ENCODE data around the gene RNF112. TPM values are rescaled to one million over a fixed set of nuclear protein-coding genes. Genes with fewer than 3 reads are reported as not detected.

Gene RNF112
- total RNA-seq, 1 experiment from 2014 or later: 4.9 TPM

DNA sequence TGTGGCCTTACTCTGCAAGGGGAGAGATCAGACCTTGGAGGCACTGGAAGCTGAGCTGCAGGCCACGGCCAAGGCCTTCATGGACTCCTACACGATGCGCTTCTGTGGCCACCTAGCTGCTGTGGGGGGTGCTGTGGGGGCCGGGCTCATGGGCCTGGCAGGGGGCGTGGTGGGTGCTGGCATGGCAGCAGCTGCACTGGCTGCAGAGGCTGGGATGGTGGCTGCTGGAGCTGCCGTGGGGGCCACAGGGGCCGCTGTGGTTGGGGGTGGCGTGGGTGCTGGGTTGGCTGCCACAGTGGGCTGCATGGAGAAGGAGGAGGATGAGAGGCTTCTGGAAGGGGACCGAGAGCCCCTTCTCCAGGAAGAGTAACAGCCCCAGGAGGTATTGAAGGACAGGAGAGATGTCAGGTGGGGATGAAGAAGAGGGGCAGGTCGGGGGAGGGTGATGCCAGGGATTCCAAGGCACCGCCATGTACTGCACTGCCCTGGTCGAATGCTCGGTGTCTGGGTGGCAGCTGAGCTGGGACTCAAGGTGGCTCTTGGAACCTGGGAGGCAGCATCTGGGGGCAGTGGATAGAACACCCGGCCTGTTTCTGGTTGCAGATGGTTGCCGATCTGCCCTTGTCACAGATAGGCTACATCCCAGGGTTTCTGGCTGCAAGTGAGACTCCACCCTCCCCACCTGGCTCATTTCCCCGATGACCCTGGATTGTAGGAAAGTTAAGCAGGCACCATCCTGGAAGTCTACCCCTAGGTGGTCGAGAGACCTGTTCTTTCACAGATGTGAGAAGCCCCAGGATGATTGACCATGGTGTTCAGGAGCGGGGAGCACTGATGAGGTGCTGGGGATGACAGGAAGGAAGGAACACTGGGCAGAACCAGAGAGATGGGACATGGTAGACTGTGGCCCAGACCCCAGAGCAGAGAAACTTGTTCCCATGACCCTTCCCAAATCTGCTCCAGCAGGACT lies 5.1 kb downstream of the RNF112 start:
- CTCF ChIA-PET: no interaction called here
- ATAC-seq: no peak
- H3K36me3 Mint-ChIP-seq: no peaks in the 10 kb centered on the region

More for the DNA sequence above, 5.1 kb downstream of the RNF112 start:
- TF ChIP-seq SMAD4 (CRISPR knock-in tag; IDR thresholded peaks at IDR 0.05) (no peak), NFATC4 (CRISPR knock-in tag; IDR thresholded peaks at IDR 0.05) (no peak), KAT7 (CRISPR knock-in tag; IDR thresholded peaks at IDR 0.05; ENCODE audit: borderline replicate concordance) (no peak), ZNF232 (CRISPR knock-in tag; IDR thresholded peaks at IDR 0.05) (no peak), SP1 (CRISPR knock-in tag; conservative IDR thresholded peaks at IDR 0.05) (no peak), ESRRA (CRISPR knock-in tag; IDR thresholded peaks at IDR 0.05; ENCODE audit: borderline replicate concordance) (no peak), MXD4 (CRISPR knock-in tag; IDR thresholded peaks at IDR 0.05; ENCODE audit: borderline replicate concordance) (no peak)
- TF ChIP-seq, protein P1, sequence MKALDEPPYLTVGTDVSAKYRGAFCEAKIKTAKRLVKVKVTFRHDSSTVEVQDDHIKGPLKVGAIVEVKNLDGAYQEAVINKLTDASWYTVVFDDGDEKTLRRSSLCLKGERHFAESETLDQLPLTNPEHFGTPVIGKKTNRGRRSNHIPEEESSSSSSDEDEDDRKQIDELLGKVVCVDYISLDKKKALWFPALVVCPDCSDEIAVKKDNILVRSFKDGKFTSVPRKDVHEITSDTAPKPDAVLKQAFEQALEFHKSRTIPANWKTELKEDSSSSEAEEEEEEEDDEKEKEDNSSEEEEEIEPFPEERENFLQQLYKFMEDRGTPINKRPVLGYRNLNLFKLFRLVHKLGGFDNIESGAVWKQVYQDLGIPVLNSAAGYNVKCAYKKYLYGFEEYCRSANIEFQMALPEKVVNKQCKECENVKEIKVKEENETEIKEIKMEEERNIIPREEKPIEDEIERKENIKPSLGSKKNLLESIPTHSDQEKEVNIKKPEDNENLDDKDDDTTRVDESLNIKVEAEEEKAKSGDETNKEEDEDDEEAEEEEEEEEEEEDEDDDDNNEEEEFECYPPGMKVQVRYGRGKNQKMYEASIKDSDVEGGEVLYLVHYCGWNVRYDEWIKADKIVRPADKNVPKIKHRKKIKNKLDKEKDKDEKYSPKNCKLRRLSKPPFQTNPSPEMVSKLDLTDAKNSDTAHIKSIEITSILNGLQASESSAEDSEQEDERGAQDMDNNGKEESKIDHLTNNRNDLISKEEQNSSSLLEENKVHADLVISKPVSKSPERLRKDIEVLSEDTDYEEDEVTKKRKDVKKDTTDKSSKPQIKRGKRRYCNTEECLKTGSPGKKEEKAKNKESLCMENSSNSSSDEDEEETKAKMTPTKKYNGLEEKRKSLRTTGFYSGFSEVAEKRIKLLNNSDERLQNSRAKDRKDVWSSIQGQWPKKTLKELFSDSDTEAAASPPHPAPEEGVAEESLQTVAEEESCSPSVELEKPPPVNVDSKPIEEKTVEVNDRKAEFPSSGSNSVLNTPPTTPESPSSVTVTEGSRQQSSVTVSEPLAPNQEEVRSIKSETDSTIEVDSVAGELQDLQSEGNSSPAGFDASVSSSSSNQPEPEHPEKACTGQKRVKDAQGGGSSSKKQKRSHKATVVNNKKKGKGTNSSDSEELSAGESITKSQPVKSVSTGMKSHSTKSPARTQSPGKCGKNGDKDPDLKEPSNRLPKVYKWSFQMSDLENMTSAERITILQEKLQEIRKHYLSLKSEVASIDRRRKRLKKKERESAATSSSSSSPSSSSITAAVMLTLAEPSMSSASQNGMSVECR (CRISPR knock-in tag; IDR thresholded peaks at IDR 0.05; ENCODE audit: borderline replicate concordance): no peak
- TF ChIP-seq, protein P2, sequence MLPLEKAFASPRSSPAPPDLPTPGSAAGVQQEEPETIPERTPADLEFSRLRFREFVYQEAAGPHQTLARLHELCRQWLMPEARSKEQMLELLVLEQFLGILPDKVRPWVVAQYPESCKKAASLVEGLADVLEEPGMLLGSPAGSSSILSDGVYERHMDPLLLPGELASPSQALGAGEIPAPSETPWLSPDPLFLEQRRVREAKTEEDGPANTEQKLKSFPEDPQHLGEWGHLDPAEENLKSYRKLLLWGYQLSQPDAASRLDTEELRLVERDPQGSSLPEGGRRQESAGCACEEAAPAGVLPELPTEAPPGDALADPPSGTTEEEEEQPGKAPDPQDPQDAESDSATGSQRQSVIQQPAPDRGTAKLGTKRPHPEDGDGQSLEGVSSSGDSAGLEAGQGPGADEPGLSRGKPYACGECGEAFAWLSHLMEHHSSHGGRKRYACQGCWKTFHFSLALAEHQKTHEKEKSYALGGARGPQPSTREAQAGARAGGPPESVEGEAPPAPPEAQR (CRISPR knock-in tag; IDR thresholded peaks at IDR 0.05): no peak
- TF ChIP-seq, protein P3, sequence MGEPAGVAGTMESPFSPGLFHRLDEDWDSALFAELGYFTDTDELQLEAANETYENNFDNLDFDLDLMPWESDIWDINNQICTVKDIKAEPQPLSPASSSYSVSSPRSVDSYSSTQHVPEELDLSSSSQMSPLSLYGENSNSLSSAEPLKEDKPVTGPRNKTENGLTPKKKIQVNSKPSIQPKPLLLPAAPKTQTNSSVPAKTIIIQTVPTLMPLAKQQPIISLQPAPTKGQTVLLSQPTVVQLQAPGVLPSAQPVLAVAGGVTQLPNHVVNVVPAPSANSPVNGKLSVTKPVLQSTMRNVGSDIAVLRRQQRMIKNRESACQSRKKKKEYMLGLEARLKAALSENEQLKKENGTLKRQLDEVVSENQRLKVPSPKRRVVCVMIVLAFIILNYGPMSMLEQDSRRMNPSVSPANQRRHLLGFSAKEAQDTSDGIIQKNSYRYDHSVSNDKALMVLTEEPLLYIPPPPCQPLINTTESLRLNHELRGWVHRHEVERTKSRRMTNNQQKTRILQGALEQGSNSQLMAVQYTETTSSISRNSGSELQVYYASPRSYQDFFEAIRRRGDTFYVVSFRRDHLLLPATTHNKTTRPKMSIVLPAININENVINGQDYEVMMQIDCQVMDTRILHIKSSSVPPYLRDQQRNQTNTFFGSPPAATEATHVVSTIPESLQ (CRISPR knock-in tag; IDR thresholded peaks at IDR 0.05): no peak
- TF ChIP-seq, protein P4, sequence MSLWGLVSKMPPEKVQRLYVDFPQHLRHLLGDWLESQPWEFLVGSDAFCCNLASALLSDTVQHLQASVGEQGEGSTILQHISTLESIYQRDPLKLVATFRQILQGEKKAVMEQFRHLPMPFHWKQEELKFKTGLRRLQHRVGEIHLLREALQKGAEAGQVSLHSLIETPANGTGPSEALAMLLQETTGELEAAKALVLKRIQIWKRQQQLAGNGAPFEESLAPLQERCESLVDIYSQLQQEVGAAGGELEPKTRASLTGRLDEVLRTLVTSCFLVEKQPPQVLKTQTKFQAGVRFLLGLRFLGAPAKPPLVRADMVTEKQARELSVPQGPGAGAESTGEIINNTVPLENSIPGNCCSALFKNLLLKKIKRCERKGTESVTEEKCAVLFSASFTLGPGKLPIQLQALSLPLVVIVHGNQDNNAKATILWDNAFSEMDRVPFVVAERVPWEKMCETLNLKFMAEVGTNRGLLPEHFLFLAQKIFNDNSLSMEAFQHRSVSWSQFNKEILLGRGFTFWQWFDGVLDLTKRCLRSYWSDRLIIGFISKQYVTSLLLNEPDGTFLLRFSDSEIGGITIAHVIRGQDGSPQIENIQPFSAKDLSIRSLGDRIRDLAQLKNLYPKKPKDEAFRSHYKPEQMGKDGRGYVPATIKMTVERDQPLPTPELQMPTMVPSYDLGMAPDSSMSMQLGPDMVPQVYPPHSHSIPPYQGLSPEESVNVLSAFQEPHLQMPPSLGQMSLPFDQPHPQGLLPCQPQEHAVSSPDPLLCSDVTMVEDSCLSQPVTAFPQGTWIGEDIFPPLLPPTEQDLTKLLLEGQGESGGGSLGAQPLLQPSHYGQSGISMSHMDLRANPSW (CRISPR knock-in tag; conservative IDR thresholded peaks at IDR 0.05; ENCODE audit: low read depth): no peak
- TF ChIP-seq, protein P5, sequence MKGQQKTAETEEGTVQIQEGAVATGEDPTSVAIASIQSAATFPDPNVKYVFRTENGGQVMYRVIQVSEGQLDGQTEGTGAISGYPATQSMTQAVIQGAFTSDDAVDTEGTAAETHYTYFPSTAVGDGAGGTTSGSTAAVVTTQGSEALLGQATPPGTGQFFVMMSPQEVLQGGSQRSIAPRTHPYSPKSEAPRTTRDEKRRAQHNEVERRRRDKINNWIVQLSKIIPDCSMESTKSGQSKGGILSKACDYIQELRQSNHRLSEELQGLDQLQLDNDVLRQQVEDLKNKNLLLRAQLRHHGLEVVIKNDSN (CRISPR knock-in tag; IDR thresholded peaks at IDR 0.05): no peak
- TF ChIP-seq, protein P6, sequence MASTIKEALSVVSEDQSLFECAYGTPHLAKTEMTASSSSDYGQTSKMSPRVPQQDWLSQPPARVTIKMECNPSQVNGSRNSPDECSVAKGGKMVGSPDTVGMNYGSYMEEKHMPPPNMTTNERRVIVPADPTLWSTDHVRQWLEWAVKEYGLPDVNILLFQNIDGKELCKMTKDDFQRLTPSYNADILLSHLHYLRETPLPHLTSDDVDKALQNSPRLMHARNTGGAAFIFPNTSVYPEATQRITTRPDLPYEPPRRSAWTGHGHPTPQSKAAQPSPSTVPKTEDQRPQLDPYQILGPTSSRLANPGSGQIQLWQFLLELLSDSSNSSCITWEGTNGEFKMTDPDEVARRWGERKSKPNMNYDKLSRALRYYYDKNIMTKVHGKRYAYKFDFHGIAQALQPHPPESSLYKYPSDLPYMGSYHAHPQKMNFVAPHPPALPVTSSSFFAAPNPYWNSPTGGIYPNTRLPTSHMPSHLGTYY (CRISPR knock-in tag; IDR thresholded peaks at IDR 0.05): no peak
- Mint-ChIP-seq H3K4me3 (no peak overlapping the region), H3K27ac (no peak overlapping the region), H3K4me1 (peaks cover 11% of the 10 kb centered on the region), H3K27me3 (ENCODE audit: low read depth) (no peaks in the 10 kb centered on the region), H3K9me3 (no peaks in the 10 kb centered on the region)
- POLR2A ChIA-PET: no interaction called here
- no peak for DNase-seq (ENCODE audit: low spot score)
